Kidney epithelial cell (primary cell): ENCODE measurements around the gene PACS2. TPM values are rescaled to one million over a fixed set of nuclear protein-coding genes. Genes with fewer than 3 reads are reported as not detected.
A peak's percentile ranks its signal among the peaks of the same experiment; 100 is the strongest.

Source experiments
- DNase-seq: peaks from one replicate; pipeline ENCODE4 v3.0.0-alpha.2; 2010; ENCODE audit warnings: low read depth
- H3K27me3 ChIP-seq: 2 replicates; pipeline ENCODE4 v1.6.0; 2011; ENCODE audit warnings: low read length; ENCODE audit not compliant: control insufficient read depth, insufficient read depth
- H3K36me3 ChIP-seq: 2 replicates; pipeline ENCODE4 v1.5.1; 2011; ENCODE audit warnings: low read length; ENCODE audit not compliant: control insufficient read depth, insufficient read depth
- H3K4me3 ChIP-seq: 2 replicates; pipeline ENCODE4 v1.5.1; 2011; ENCODE audit warnings: low read depth, mild to moderate bottlenecking, control low read depth, low read length
- CTCF ChIP-seq: IDR thresholded peaks from 2 replicates; pipeline ENCODE4 v1.5.1; 2011; ENCODE audit warnings: mild to moderate bottlenecking, moderate library complexity, low read length, control low read depth, inconsistent platforms; ENCODE audit not compliant: insufficient read depth, poor library complexity, severe bottlenecking
- total RNA-seq: library from RNA; depleted of rRNA; stranded (reverse); fragments of >200 nt; gene quantifications from 2 replicates; pipeline ENCODE4 v1.2.3, GENCODE V29; 2015

Gene PACS2
- total RNA-seq: 105 and 114 TPM in 2 replicates

GRCh38 chr14:105314287-105315200, at the start of gene PACS2:
Gene PACS2, plus strand, starts transcription at chr14:105314748. Its CDS starts 171 bp downstream, at chr14:105314919.
- no peak for DNase-seq
- no peaks in the 10 kb centered on the region for H3K27me3 ChIP-seq
- H3K4me3 ChIP-seq: peak within 1 kb of the TSS; percentile 66
- H3K36me3 ChIP-seq: no peaks in the 10 kb centered on the region
- TF ChIP-seq CTCF: no peak

- no peak overlapping the region for H3K4me3 ChIP-seq
- DNase-seq: no peak
- H3K36me3 ChIP-seq: no peaks in the 10 kb centered on the region
- TF ChIP-seq CTCF: no peak
- no peaks in the 10 kb centered on the region for H3K27me3 ChIP-seq
These were observed 46.6 kb upstream of the PACS2 start for GRCh38 chr14:105267820-105268548.

- H3K36me3 ChIP-seq: no peaks in the 10 kb centered on the region
- DNase-seq: no peak
- no peak overlapping the region for H3K4me3 ChIP-seq
- H3K27me3 ChIP-seq: no peaks in the 10 kb centered on the region
- no peak for TF ChIP-seq CTCF
These were observed 45.7 kb upstream of the PACS2 start for GRCh38 chr14:105268736-105269354.

GRCh38 chr14:105269405-105269804, 45.1 kb upstream of the PACS2 start:
- TF ChIP-seq CTCF: no peak
- no peaks in the 10 kb centered on the region for H3K36me3 ChIP-seq
- DNase-seq: no peak
- no peak overlapping the region for H3K4me3 ChIP-seq
- no peaks in the 10 kb centered on the region for H3K27me3 ChIP-seq

- Histone ChIP-seq H3K36me3 (no peaks in the 10 kb centered on the region), H3K4me3 (no peak overlapping the region), H3K27me3 (no peaks in the 10 kb centered on the region)
- no peak for TF ChIP-seq CTCF
- DNase-seq: no peak
These were observed 43.2 kb upstream of the PACS2 start for GRCh38 chr14:105271224-105271890.
